RWPE2 (cell line): Measurements from ENCODE around the gene RBBP8NL.

ENCODE experiments used
- ATAC-seq: fragments of 200-7000 bp; cut with Tn5 transposase; 3 replicates; pipeline ENCODE4 v1.9.1; 2021; ENCODE audit warnings: low read depth
- DNase-seq: peaks from one replicate; pipeline ENCODE4 v3.0.0-alpha.2; 2020; ENCODE audit warnings: low spot score
- H3K27ac ChIP-seq: fragments of 450-650 bp; 2 replicates; pipeline ENCODE4 v1.5.1; 2017; ENCODE audit warnings: mild to moderate bottlenecking; ENCODE audit not compliant: poor library complexity, severe bottlenecking
- H3K27me3 ChIP-seq: fragments of 250-450 bp; sonication (Bioruptor Pico); 2 replicates; pipeline ENCODE4 v1.5.1; 2021; ENCODE audit warnings: mild to moderate bottlenecking, moderate library complexity; ENCODE audit not compliant: insufficient read depth, poor library complexity, severe bottlenecking
- H3K36me3 ChIP-seq: fragments of 250-450 bp; sonication (Bioruptor Pico); 2 replicates; pipeline ENCODE4 v1.5.1; 2020; ENCODE audit warnings: low read depth, mild to moderate bottlenecking, moderate library complexity
- H3K4me1 ChIP-seq: fragments of 250-450 bp; sonication (Bioruptor Pico); 2 replicates; pipeline ENCODE4 v1.5.1; 2021; ENCODE audit warnings: mild to moderate bottlenecking, moderate library complexity; ENCODE audit not compliant: insufficient read depth, poor library complexity, severe bottlenecking
- H3K4me3 ChIP-seq: fragments of 250-450 bp; sonication (Bioruptor Pico); 2 replicates; pipeline ENCODE4 v1.5.1; 2021; ENCODE audit warnings: mild to moderate bottlenecking, moderate library complexity; ENCODE audit not compliant: severe bottlenecking
- H3K9me3 ChIP-seq: fragments of 250-450 bp; sonication (Bioruptor Pico); 2 replicates; pipeline ENCODE4 v1.5.1; 2021; ENCODE audit warnings: mild to moderate bottlenecking, moderate library complexity; ENCODE audit not compliant: severe bottlenecking
- TF ChIP-seq, protein P1 (sequence below): fragments of 450-650 bp; IDR thresholded peaks from one replicate; pipeline ENCODE4 v1.5.1; 2017; ENCODE audit warnings: mild to moderate bottlenecking, moderate library complexity; ENCODE audit not compliant: poor library complexity, severe bottlenecking

Gene RBBP8NL

DNA sequence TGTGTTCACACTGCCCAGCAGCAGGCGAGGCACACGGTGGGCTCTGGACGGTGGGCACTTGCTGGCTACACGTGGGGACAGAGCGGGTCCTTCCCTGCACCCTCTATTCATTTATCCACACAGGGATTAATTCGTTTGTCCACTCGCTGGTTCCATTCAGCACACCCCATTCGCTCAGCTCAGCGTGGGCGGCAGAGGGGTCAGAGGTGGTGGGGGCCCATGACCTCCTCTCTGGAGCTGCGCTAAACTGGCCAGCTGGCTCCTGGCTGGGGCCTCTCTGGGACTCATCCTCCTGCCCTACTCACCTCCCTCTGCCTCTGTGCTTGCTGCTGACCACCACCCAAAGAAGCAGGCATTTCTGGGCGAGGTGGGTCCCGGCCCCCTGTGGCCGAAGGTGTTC, 21.4 kb upstream of the RBBP8NL start:
- no peak overlapping the region for H3K27ac ChIP-seq
- no peak overlapping the region for H3K4me3 ChIP-seq
- no peaks in the 10 kb centered on the region for H3K9me3 ChIP-seq
- no peaks in the 10 kb centered on the region for H3K36me3 ChIP-seq
- no peaks in the 10 kb centered on the region for H3K4me1 ChIP-seq
- H3K27me3 ChIP-seq, result peaks cover 22% of the 10 kb centered on the region
- ATAC-seq (no peak), DNase-seq (no peak)
- TF ChIP-seq, protein P1, sequence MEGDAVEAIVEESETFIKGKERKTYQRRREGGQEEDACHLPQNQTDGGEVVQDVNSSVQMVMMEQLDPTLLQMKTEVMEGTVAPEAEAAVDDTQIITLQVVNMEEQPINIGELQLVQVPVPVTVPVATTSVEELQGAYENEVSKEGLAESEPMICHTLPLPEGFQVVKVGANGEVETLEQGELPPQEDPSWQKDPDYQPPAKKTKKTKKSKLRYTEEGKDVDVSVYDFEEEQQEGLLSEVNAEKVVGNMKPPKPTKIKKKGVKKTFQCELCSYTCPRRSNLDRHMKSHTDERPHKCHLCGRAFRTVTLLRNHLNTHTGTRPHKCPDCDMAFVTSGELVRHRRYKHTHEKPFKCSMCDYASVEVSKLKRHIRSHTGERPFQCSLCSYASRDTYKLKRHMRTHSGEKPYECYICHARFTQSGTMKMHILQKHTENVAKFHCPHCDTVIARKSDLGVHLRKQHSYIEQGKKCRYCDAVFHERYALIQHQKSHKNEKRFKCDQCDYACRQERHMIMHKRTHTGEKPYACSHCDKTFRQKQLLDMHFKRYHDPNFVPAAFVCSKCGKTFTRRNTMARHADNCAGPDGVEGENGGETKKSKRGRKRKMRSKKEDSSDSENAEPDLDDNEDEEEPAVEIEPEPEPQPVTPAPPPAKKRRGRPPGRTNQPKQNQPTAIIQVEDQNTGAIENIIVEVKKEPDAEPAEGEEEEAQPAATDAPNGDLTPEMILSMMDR, result no peak

DNA sequence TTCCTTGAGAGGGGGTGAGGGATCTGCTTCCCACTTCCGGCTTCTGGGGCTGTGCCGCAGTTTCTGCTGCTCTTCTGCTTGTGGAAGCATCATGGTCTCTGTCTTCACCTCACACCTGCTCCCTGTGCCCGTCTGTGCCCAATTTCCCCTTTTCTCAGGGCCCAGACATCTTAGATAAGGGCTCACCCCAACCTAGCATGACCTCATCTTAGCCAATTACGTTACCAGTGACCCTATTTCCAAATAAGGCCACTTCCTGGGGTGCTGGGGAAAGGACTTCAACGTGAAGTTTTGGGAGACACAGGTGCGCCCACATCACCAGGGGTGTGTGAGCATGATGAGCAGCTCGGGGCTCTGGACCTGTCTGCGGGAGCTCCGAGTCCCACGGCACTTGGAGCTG, 20.7 kb upstream of the RBBP8NL start:
- TF ChIP-seq, protein P1, result no peak
- H3K4me3 ChIP-seq, result no peak overlapping the region
- H3K27me3 ChIP-seq, result peaks cover 22% of the 10 kb centered on the region
- DNase-seq (no peak), ATAC-seq (no peak)
- no peaks in the 10 kb centered on the region for H3K36me3 ChIP-seq
- no peaks in the 10 kb centered on the region for H3K9me3 ChIP-seq
- H3K4me1 ChIP-seq, result no peaks in the 10 kb centered on the region
- H3K27ac ChIP-seq, result no peak overlapping the region

DNA sequence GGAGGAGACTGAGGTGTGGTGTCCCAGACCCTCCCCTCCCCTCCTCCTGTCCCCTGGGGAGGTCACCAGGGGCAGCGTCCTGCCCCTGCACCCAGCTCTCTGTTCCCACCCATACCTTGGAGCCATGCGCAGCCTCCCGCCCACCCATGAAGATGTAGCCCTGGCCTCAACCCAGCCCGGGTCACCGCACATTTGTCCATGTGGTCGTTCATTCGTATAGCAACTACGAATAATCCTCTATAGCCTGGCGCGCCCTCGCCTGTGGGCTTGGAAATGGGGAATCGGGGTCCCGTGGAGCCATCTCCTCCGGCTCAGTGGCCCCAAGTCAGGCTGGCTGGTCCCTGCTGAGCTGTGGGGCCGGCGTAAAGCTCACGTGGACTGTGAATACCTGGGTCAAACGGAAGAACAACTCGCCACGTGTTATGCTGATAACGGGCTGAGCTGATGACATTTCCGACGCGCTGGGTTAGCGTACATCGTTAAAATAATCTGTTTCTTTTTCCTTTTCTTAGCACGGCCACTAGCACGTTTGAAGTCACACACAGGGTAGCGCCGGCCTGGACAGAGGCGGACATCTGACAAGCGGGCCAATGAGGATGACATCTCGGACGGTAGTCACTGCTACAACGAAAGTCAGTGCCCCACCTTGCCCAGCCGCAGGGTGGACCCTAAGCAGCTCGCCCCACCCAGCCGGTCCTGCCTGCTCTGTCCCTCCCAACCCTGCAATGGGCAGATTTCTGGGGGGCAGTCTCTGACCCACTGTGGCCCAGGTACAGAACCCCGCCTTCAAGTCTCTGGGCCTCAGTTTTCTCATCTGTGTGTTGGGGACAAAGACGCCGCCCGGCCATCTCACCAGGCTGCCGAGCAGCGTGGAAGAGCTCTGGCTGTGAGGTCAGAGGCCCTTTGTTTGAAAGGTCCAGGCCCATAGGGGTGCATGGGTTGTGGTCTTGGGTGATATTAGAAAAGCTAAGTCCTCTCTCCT, 19.8 kb upstream of the RBBP8NL start:
- no peaks in the 10 kb centered on the region for H3K4me1 ChIP-seq
- H3K27ac ChIP-seq, result no peak overlapping the region
- TF ChIP-seq, protein P1, result no peak
- DNase-seq, result no peak
- no peaks in the 10 kb centered on the region for H3K9me3 ChIP-seq
- peaks cover 17% of the 10 kb centered on the region for H3K27me3 ChIP-seq
- H3K4me3 ChIP-seq, result no peak overlapping the region
- ATAC-seq, result no peak
- H3K36me3 ChIP-seq, result no peaks in the 10 kb centered on the region

DNA sequence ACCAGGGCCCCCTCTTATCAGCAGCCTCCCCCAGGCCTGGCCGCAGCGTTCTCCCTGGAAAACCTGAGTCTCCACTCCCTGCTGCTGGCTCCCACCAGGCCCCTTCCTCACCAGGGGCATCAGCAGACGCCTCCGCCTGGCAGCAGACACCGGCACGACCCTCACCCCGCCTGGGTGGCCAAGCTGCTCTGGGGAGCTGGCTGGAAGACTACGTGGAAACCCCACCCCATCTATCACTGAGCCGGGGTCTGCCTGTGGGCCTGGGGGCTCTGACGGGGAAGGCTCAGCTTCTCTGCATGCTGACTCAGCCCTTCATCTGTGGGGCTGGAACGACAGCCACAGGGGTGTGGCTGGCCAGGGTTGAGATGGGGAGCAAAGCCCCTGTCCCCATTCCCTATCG, 19.1 kb upstream of the RBBP8NL start:
- Histone ChIP-seq H3K27me3 (peaks cover 19% of the 10 kb centered on the region), H3K27ac (no peak overlapping the region), H3K4me3 (no peak overlapping the region), H3K9me3 (no peaks in the 10 kb centered on the region), H3K4me1 (no peaks in the 10 kb centered on the region), H3K36me3 (no peaks in the 10 kb centered on the region)
- TF ChIP-seq, protein P1, result no peak
- DNase-seq, result no peak
- no peak for ATAC-seq
